ENCODE results near the gene PRR18. TPM values are rescaled to one million over a fixed set of nuclear protein-coding genes. Genes with fewer than 3 reads are reported as not detected.

The PRR18 gene
- total RNA-seq, 4 donors from 2014 or later: 0.21 to 0.60 (median 0.44) TPM; not detected in 1

- DNase-seq (ENCODE audit: low spot score in 2 of 2): no peak
- Histone ChIP-seq H3K27ac (no peak overlapping the region), H3K4me1 (peaks cover 0 to 23% (median 12%) of the 10 kb centered on the region in 4 donors), H3K36me3 (no peaks in the 10 kb centered on the region), H3K9me3 (no peaks in the 10 kb centered on the region), H3K4me3 (no peak overlapping the region), H3K27me3 (peaks cover 0 to 78% of the 10 kb centered on the region in 2 donors)
- WGBS, 2 donors: 52 to 55% methylated on average over 10 of the region's 10 CpGs
- TF ChIP-seq EP300 (IDR thresholded peaks at IDR 0.05): no peak
- TF ChIP-seq, protein P1, sequence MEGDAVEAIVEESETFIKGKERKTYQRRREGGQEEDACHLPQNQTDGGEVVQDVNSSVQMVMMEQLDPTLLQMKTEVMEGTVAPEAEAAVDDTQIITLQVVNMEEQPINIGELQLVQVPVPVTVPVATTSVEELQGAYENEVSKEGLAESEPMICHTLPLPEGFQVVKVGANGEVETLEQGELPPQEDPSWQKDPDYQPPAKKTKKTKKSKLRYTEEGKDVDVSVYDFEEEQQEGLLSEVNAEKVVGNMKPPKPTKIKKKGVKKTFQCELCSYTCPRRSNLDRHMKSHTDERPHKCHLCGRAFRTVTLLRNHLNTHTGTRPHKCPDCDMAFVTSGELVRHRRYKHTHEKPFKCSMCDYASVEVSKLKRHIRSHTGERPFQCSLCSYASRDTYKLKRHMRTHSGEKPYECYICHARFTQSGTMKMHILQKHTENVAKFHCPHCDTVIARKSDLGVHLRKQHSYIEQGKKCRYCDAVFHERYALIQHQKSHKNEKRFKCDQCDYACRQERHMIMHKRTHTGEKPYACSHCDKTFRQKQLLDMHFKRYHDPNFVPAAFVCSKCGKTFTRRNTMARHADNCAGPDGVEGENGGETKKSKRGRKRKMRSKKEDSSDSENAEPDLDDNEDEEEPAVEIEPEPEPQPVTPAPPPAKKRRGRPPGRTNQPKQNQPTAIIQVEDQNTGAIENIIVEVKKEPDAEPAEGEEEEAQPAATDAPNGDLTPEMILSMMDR (IDR thresholded peaks at IDR 0.05): no peak
- no peak for TF ChIP-seq POLR2A (IDR thresholded peaks at IDR 0.05)
Observed at GRCh38 chr6:166305562-166306117, 2.6 kb downstream of the PRR18 start.

DNA sequence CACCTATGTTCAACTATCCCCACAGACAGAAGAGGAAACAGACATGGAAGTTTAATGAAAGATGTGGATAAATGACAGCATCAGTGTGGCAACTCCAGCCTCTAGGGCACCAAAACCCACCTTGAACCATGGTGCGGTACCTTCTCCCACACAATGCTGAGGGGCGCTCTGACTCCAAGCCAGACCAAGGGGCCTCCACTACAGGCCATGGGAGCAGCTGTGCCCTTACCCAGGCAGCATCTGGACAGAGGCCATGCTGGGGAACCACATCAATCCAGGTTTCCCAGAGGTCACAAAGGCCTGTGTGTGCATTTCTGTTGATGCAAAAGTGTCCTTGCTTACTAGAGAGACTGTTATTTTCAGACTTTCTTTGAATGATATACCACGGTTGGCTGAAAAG, 4.1 kb downstream of the PRR18 start:
- 82 to 85% methylated on average over 3 of the region's 3 CpGs for WGBS, 2 donors
- no peaks in the 10 kb centered on the region for H3K36me3 ChIP-seq
- no peak overlapping the region for H3K4me3 ChIP-seq
- no peaks in the 10 kb centered on the region for H3K9me3 ChIP-seq
- peaks cover 0 to 63% of the 10 kb centered on the region in 2 donors for H3K27me3 ChIP-seq
- DNase-seq (ENCODE audit: low spot score in 2 of 2): no peak
- H3K27ac ChIP-seq: no peak overlapping the region
- TF ChIP-seq EP300 (IDR thresholded peaks at IDR 0.05): no peak
- TF ChIP-seq, protein P1 (IDR thresholded peaks at IDR 0.05): no peak
- TF ChIP-seq POLR2A (IDR thresholded peaks at IDR 0.05): no peak
- peaks cover 0 to 23% (median 12%) of the 10 kb centered on the region in 4 donors for H3K4me1 ChIP-seq

DNA sequence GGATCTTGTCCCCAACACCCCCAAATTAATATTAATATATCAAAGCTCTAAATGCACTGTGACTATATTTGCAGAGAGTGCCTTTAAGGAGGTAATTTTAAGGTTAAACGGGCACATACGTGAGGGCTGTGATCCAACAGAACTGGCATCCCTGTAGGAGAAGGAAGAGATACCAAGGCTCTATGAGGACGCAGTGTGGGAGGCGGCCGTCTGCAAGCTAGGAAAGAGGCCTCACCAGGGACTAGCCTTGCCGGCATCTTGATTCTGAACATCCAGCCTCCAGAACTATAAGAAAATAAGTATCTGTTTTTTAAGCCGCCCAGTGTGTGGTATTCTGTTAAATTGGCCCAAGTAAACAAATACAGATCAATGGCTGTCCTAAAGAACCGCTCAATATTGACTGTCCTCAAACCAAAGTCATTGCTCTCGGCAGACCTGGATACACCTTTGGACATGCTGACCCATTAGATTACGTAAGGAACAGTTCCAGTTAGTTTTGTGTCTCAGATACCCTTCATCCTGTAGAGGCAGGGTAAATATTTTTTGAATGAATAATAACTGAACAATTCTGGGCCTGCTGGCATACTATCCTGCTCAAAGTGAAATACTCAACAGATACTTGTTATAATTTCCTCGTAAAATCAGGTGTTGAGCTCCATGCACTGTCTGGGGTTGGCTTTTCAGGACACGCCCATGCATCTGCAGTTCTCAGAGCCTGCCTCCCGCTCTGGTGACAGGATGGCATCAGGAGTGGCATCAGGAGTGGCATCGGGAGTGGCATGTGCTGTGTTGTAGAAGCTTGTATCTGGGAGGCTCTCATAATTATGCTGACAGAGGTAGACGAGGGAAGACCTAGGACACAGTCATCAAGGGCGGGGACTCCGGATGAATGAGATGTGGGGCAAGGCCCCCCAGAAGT, 6.3 kb downstream of the PRR18 start:
- Histone ChIP-seq H3K27ac (no peak overlapping the region), H3K36me3 (no peaks in the 10 kb centered on the region), H3K4me1 (peaks cover 0 to 4% (median 1%) of the 10 kb centered on the region in 4 donors), H3K9me3 (no peaks in the 10 kb centered on the region), H3K27me3 (peaks cover 0 to 55% of the 10 kb centered on the region in 2 donors), H3K4me3 (no peak overlapping the region)
- no peak for DNase-seq (ENCODE audit: low spot score in 2 of 2)
- TF ChIP-seq POLR2A (IDR thresholded peaks at IDR 0.05): no peak
- TF ChIP-seq, protein P1 (IDR thresholded peaks at IDR 0.05): no peak
- TF ChIP-seq EP300 (IDR thresholded peaks at IDR 0.05): no peak
- 88 to 89% methylated on average over 17 of the region's 17 CpGs for WGBS, 2 donors

DNA sequence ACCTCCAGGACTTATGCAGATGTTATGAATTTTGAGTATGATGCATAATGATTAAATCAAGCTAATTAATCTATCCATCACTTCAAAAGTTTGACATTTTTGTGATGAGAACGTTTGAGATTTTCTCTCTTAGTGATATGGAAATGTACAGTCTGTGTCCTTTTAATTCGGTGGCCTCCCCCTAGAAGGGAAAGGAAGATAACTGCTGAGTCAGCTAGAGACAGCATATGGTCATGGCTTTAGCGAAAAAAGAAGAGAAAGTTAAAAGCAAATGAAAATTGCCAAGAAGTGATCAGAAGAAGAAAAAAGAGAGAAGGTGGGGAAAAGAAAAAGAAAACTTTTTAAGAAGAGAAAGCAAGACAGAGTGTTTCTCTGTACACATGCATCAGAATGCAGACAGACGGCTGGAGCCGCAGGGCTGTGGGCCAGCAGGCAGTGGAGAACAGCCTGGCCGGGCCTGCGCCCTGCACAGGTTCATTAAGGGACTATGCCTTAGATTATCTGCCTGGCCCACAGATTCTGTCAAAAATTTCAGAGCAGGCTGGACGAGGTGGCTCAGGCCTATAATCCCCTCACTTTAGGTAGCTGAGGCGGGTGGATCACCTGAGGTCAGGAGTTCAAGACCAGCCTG, 7.7 kb downstream of the PRR18 start:
- Histone ChIP-seq H3K36me3 (no peaks in the 10 kb centered on the region), H3K27me3 (peaks cover 0 to 41% of the 10 kb centered on the region in 2 donors), H3K4me3 (no peak overlapping the region), H3K9me3 (no peaks in the 10 kb centered on the region), H3K4me1 (no peaks in the 10 kb centered on the region), H3K27ac (no peak overlapping the region)
- 83 to 86% methylated on average over 9 of the region's 9 CpGs for WGBS, 2 donors
- TF ChIP-seq, protein P1 (IDR thresholded peaks at IDR 0.05): no peak
- TF ChIP-seq POLR2A (IDR thresholded peaks at IDR 0.05) (no peak), EP300 (IDR thresholded peaks at IDR 0.05) (no peak)
- no peak for DNase-seq (ENCODE audit: low spot score in 2 of 2)
